Measurements from ENCODE around the gene NPW. TPM values are rescaled to one million over a fixed set of nuclear protein-coding genes. Genes with fewer than 3 reads are reported as not detected.

NPW gene
- total RNA-seq, 2 donors from 2014 or later, result 1.8 to 3.6 TPM

GRCh38 chr16:2003231-2003826, 16.3 kb upstream of the NPW start:
- H3K4me3 ChIP-seq, result no peak overlapping the region
- peaks cover 12 to 25% of the 10 kb centered on the region in 2 donors for H3K36me3 ChIP-seq
- H3K4me1 ChIP-seq (replicated peaks), result peaks cover 19% of the 10 kb centered on the region
- H3K9me3 ChIP-seq, result no peaks in the 10 kb centered on the region
- TF ChIP-seq CTCF (IDR thresholded peaks at IDR 0.05) (no peak), POLR2A (IDR thresholded peaks at IDR 0.05) (no peak), POLR2AphosphoS5 (IDR thresholded peaks at IDR 0.05) (no peak)
- H3K27me3 ChIP-seq (replicated peaks; ENCODE audit: insufficient read depth), result no peaks in the 10 kb centered on the region
- WGBS, result 88% methylated on average over 8 of the region's 8 CpGs
- DNase-seq (ENCODE audit: low spot score), result no peak
- no peak overlapping the region for H3K27ac ChIP-seq
- intact Hi-C loops (cut with DNase I), result no loop called here

DNA sequence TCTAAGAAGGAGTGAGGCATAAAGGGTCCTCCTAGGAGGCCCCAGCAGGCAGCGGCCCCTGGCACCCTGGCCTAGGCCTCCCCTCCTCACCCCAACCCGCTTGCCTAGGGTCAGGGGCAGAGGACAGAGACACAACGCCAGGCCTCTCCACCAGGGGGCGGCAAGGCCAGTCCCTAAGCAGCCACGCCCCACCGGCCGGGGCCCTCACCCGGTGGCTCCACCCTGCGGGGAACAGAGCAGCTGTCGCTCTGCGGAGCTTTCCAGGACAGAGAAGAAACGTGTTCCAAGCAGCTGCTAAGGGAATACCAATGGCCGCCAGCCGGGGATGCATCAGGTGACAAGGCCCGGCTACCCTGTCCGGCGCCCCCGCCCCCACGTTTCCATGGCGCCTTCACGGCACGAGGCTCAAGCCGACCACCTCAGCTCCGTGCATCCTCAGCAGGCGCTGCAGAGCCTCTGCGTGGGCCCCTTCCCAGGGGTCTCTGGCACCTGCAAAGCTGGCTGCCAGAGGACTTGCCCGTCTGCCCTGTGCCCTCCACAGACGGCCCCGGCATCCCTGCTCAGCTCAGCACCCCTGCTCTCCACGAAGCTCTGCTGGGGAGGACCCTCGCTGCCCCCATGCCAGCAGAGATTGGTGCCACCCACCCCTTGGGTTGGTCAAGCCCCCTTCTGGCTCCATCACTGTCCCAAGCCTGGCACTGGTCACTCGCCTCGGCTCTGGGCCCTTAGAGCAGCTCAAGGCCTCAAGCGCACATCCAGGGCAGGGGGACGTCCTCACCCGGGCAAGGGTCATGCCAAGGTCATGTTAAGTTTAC, 15.6 kb upstream of the NPW start:
- Histone ChIP-seq H3K9me3 (no peaks in the 10 kb centered on the region), H3K36me3 (peaks cover 12 to 19% of the 10 kb centered on the region in 2 donors), H3K4me3 (no peak overlapping the region), H3K4me1 (replicated peaks) (peaks cover 25% of the 10 kb centered on the region), H3K27ac (no peak overlapping the region), H3K27me3 (replicated peaks; ENCODE audit: insufficient read depth) (no peaks in the 10 kb centered on the region)
- TF ChIP-seq POLR2AphosphoS5 (IDR thresholded peaks at IDR 0.05), result peak; percentile 78
- TF ChIP-seq POLR2A (IDR thresholded peaks at IDR 0.05), result no peak
- TF ChIP-seq CTCF (IDR thresholded peaks at IDR 0.05), result peak; percentile 79 to 95 (median 88)
- DNase-seq (ENCODE audit: low spot score), result peak; percentile 81
- intact Hi-C loops (cut with DNase I), result no loop called here
- 32% methylated on average over 34 of the region's 36 CpGs for WGBS

- Histone ChIP-seq H3K27ac (no peak overlapping the region), H3K4me3 (no peak overlapping the region), H3K9me3 (no peaks in the 10 kb centered on the region), H3K36me3 (peaks cover 10 to 12% of the 10 kb centered on the region in 2 donors), H3K27me3 (replicated peaks; ENCODE audit: insufficient read depth) (no peaks in the 10 kb centered on the region), H3K4me1 (replicated peaks) (peaks cover 25% of the 10 kb centered on the region)
- intact Hi-C loops (cut with DNase I), result no loop called here
- no peak for DNase-seq (ENCODE audit: low spot score)
- WGBS, result 82% methylated on average over 26 of the region's 34 CpGs
- TF ChIP-seq CTCF (IDR thresholded peaks at IDR 0.05), result no peak
- no peak for TF ChIP-seq POLR2A (IDR thresholded peaks at IDR 0.05)
- TF ChIP-seq POLR2AphosphoS5 (IDR thresholded peaks at IDR 0.05), result no peak
These were observed 14.6 kb upstream of the NPW start for GRCh38 chr16:2004795-2005517.

DNA sequence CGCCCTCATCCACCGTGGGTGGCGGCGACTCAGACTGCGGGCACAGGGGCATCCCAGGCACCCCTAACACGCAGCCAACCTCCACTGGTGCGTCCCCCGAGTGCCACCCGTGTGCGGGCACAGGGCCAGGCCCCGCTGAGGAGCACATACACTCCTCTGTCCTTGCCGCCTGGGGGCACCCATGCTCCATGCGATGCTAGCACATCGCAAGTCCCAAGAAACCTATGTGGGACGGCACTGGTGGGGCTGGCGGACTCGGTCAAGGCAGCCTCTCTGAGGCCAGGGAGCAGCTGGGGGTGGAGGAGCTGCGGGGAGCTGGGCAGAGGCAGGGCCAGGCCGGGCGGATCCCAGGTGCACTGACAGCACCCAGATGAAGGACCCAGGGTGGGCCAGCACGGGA, 13.9 kb upstream of the NPW start:
- Histone ChIP-seq H3K4me3 (no peak overlapping the region), H3K27ac (no peak overlapping the region), H3K4me1 (replicated peaks) (peaks cover 29% of the 10 kb centered on the region), H3K27me3 (replicated peaks; ENCODE audit: insufficient read depth) (no peaks in the 10 kb centered on the region), H3K36me3 (peaks cover 4 to 12% of the 10 kb centered on the region in 2 donors), H3K9me3 (no peaks in the 10 kb centered on the region)
- DNase-seq (ENCODE audit: low spot score), result no peak
- 76% methylated on average over 21 of the region's 21 CpGs for WGBS
- no peak for TF ChIP-seq CTCF (IDR thresholded peaks at IDR 0.05)
- TF ChIP-seq POLR2AphosphoS5 (IDR thresholded peaks at IDR 0.05), result no peak
- TF ChIP-seq POLR2A (IDR thresholded peaks at IDR 0.05), result no peak
- intact Hi-C loops (cut with DNase I), result no loop called here
